ENCODE data around the gene PTTG1IP. TPM values are rescaled to one million over a fixed set of nuclear protein-coding genes. Genes with fewer than 3 reads are reported as not detected.

The PTTG1IP gene
- total RNA-seq, 1 donor from 2014 or later = 464 TPM

DNA sequence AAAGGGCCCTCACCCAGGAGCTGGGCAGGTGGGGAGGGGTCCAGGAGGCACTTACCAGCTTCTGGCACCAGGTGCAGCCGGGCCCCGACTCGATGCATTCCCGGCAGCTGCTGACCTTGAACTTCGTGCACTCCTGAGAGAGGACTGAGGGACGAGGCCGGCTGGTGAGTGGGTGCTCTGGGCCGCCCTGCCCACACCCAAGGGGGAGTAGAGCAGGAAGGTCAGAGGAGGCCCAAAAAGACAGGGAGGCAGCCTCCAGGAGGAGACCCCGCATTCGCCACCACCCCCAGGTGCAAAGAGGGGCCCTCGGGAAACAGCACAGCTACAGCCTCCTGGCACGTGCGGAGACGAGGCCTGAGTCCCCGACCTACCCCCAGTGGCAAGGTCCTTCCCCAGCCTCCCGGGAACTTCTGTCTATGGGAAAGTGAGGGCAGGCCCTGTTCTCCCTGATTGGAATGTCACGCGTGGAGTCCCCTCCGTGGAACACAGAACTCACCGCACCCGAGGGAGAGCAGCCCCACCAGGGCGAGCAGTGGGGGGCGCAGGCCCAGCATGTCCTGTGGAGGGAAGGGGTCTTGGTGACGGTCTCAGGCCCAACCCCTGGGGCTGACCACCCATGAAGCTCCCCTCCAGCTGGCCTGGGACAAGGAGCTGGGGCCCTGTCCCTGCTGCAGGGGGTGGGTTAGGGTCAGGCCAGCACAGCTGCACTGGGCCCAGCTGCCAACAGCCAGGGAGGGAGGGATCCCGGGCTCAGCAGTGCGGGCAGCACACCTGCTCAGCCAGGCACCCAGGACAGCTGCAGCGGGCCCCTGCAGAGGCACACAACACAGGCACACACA lies 37.0 kb upstream of the PTTG1IP start:
- no peak for DNase-seq (ENCODE audit: extremely low read depth, low read depth, low spot score)

DNA sequence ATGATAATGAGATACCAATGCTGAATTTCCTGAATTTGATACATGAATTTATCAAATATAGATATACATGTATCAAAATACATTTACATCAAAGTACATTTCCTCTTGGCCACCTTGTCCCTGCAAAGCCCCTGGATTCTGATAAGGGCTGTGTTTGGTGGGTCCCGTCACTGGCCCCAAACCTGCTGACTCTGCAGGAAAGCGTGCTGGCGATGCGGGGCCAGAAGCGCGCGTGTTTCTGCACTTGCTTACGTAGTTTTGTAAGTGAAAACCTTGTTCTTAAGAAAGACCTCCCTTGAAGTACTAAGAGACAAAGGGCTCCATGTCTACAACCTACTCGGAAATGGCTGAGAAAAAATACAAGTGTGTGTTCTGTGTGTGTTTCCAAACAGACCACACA lies 36.2 kb upstream of the PTTG1IP start:
- DNase-seq (ENCODE audit: extremely low read depth, low read depth, low spot score) = no peak

DNA sequence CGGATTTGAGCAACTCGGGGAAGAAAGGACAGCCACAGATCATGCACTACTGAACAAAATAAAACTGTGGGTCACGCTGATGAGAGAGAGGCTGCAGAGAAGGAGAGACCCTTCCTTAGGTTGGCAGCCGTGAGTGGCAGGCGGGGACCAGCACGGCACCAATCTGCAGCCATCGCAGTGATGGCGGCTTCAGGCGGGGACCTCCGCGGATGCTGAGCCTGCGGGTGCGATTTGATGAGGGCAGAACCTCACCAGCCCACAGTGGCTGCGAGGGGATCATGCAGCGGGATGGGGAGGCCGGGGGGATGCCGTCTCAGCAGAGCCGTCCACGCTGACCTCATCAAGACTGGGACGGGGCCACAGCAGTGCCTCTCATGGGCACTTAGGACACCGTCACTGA lies 35.4 kb upstream of the PTTG1IP start:
- no peak for DNase-seq (ENCODE audit: extremely low read depth, low read depth, low spot score)

DNA sequence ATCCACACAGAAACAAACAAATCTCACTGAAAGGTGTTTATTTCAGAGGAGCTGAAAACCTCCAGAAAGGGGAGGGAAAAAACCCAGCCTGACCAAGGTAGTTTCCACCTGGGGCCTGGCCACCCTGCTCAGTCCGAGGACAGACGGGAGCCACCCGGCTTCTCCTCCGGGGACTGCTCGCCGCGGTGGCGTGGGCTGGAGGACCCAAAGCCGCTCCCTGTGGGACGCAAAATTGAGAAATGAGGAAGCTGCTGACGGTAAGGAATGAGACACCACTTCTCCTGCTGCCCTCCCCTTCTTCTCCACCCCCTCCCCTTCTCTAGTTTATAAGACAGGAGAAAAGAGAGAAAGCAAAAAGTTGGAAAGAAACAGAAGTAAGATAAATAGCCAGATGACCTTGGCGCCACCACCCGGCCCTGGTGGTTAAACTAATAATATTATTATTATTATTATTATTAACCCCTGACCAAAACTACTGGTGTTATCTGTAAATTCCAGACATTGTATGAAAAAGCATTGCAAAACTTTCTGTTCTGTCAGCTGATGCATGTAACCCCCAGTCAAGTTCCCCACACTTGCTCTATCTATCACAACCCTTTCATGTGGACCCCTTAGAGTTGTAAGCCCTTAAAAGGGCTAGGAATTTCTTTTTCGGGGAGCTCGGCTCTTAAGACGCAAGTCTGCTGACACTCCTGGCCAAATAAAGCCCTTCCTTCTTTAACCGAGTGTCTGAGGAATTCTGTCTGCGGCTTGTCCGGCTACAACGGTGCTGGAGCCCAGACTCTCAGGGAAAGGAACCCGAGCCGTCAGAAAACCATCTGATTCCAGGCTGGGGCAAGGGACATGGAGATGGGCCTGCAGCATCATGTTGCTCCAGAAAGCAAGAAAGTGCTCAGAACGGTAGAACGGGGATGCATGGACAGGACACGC lies 34.7 kb upstream of the PTTG1IP start:
- no peak for DNase-seq (ENCODE audit: extremely low read depth, low read depth, low spot score)

DNA sequence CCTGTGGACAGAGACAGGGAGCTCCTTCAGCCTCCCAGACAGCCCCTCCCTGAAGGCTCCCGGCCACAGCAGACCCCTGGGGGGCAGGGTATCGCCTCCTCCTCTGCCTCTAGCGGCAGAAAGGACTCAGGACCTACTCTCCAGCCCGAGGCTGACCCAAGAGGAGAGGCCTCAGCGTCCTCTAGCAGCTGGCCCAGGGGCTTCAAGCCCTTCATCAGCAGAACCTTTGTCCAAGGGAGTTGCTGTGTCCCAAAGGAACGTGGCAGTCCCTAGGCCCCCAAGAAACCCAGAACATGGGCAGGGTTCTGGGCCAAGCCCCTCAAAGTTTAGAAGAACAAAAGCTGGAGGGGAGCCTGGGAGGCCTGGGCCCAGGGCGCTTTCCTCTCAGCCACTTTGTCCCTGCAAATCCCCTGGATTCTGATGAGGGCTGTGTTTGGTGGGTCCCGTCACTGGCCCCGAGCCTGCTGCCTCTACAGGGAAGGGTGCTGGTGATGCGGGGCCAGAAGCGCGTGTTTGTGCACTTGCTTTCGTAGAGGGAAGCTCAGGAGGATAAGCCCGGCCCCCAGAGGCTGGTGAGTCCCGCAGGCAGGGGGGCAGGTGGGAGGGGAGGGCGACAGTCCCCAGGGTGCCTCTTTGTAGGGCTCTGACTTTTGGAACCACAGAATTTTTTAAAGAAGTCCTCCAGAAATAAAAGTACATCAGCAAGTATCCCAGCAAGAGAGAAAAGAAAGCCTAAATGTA lies 33.9 kb upstream of the PTTG1IP start:
- no peak for DNase-seq (ENCODE audit: extremely low read depth, low read depth, low spot score)

DNA sequence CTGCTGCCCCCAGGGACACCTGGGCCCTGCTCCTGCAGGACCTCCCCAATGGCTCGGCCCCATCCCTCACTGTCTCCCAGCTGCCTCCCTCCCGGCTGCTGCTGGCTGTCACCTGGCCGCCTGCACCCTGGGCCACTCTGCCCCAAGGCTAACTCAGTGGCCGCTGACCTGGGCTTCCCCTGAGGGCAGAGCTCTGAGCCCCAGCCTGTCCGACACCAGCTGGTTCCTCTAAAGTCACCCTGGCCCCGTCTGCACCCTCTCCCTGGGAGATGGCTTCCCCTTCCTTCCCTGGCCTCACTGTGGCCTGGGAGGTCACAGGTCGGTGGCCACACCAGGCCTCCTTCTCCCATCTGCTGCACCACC lies 32.2 kb upstream of the PTTG1IP start:
- no peak for DNase-seq (ENCODE audit: extremely low read depth, low read depth, low spot score)

DNA sequence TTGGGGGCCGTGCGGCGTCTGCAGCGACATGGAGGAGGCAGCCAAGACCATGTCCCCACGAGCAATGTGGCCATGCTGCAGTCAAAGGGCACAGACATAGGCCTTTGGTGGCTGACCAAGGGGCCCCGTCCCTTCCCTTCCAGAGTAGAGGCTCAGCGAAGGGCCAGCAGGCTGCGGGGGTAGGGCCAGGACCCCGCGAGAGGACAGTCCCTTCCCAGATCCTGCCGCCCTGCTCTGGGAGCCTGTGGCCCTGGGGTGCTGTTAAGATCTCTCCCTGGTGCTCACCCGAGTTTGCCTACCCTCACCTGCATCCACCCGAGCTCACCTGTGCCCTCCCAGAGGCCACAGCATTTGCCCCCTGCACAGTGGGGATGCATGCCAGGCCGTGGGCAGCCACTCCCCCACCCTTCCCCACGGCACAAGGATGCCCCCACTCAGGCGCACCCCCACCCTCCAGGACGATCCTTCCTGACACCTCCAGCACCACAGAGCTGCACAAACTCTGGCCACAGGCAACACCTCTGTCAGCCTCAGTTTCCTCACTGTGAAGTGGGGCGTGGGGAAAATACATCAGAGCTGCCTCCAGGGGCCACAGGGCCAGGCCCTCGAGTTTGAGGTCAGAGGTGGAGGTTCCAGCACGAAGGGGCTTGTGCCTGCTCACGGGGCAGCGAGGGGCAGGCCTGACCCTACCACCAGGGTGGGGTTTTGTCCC lies 31.7 kb upstream of the PTTG1IP start:
- DNase-seq (ENCODE audit: extremely low read depth, low read depth, low spot score) = no peak

DNA sequence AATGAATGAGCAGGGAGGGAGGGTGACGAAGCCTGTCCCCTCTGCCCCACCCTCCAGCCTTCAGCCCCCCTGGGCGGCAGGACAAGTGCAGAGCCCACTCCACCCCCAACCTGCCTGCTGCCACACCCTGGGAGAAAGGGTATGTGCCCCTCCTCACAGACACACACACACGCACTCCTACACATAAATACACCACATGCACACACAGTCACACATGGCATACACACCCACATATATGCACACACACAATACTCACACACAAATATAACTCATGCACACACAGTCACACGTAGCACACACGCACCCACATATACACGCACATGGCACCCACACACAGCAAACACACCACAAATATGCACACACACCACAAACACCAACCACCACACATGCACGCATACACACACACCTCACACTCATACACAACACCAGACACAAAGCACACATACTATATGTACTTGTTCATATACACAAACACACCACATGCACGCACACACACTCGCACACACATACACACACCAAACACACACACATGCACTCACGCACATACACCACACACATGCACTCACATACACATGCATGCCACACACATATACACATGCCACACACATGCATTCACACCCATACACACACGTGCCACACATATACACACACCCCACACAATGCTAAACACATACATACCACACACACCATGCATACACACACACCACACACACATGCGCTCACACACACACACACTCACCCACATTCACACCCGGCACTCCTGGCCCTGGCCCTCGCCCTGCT lies 30.8 kb upstream of the PTTG1IP start:
- no peak for DNase-seq (ENCODE audit: extremely low read depth, low read depth, low spot score)

DNA sequence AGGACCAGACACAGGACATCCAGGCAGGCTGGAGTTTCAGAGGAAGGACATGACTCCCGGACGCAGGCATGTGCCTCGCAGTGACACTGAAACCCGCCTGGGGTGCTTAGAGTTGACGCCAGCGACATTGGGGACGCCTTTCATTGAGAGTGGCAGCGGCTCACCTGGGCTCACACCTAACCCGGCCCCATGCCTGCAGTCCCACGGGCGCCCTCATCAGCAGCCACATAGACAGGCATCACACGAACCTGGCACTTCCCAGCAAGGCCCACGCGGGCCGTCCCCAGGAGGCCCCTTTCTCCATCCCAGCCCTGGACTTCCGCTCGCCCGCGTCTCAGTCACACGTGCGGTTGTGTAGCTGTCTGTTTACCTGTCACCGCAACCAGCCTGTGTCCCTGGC lies 30.2 kb upstream of the PTTG1IP start:
- no peak for DNase-seq (ENCODE audit: extremely low read depth, low read depth, low spot score)

DNA sequence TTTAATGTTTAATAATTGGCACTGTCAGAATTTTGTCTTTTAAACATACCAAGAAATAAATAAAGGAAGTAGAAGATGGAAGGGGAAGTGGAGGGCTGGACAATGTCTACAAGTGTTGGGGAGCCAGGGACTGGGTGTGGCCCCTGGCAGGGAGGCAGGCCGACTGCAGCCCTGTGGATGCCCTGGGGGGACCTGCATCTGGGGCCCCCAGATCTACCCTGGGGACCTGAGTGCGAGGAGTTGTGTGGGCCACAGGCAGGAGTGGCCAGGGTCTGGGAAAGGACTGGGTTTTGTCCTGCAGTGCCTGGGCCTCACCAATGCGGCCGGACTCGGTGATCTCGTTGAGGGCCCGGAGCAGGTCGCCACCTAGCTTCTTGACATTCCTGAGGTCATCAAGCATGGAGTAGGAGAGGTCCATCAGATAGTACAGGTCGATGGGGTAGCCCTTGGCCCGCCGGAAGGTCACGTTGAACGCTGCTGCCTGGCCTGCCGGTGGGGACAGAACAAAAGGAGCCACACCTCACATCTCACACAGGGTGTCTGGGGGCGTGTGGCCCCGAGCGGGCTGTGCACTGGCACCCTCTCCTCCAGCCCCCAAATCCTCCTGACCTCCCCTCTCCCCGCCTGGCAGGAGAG lies 29.7 kb upstream of the PTTG1IP start:
- no peak for DNase-seq (ENCODE audit: extremely low read depth, low read depth, low spot score)

DNA sequence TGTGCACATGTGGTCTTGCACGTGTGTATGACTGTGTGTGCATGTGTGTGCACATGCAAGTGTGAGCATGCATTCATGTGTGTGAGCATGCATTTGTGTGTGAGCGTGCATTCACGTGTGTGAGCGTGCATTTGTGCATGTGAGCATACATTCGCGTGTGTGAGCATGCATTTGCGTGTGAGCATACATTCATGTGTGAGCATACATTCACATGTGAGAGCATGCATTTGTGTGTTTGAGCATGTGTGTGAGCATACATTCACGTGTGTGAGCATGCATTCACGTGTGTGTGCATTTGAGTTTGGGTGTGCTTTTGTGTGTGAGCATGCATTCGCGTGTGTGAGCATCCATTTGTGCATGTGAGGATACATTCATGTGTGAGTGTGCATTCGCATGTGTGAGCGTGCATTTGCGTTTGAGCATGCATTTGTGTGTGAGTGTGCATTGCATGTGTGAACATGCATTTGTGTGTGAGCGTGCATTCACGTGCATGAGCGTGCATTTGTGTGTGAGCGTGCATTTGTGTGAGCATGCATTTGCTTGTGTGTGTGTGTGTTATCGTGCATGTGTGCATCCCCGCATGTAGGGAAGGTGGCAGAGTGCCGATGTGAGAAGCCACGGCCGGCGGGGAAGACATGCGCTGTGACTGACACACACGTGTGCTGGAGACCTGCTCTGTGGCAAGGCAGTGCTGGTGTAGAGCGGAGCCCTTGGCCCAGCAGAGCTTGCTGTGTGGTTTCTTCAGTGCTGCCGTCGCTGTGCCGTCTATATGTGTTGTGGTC lies 29.0 kb upstream of the PTTG1IP start:
- no peak for DNase-seq (ENCODE audit: extremely low read depth, low read depth, low spot score)

DNA sequence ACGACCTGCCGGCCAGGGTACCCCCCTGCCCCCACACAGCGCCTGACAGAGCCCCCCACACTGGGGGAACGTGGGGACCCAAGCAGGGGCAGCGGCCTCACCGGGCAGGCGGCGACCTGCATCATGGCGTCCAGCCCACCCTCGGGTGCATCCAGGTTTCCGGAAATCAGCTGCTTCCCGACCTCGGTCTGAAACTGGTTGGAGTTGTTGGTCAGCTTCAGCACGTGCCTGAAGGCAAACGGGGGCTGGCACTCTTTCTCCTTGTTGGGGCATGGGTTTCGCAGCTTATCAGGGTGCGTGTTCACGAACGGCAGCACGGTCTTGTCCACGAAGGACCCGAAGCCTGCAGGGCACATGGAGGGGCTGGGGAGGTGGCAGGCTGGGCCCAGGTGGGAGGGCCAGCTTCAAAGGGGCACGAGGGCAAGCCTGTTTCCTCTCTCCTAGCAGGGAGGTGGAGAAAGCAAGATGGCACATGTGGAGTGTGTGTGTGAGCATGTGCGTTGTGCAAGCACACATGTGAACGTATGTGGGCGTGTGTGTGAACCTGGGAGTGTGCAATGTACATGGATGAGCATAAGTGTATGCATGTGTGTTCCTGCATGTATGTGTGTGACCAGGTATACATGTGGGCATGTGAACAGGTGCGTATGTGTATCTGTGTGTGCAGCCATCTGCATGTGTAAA lies 28.0 kb upstream of the PTTG1IP start:
- DNase-seq (ENCODE audit: extremely low read depth, low read depth, low spot score) = no peak

DNA sequence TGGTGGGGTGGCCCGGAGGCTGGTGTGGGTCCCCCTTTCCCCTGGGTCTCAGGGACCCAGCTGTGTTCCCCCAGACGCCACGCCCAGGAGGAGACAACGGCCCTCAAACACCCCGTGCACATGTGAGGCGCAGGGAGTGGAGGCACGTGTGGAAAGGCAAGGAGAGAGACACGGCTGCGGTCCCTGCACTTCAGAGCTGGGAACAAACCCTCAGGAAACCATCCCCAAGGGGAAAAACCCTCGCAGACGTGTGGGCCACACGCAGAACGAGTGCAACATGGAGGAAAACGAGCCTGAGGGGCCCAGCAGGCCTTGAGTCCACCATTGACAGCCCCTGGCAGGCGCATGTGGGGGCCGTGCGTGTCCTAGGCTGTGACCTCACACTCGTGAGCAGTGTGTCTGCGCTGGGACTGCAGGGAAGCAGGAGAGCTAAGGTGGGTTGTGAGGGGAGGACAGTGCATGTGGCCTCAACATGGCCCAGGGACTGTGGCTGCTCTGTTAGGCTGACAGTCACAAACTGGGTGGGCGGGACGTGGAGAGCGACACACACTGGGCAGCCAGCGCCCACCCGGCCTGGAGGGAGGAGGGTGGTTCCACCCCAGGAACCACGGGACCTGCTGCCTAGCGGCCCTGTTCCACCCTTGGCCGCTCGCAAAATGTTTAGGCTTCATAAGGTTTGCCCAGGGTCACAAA lies 27.2 kb upstream of the PTTG1IP start:
- no peak for DNase-seq (ENCODE audit: extremely low read depth, low read depth, low spot score)

DNA sequence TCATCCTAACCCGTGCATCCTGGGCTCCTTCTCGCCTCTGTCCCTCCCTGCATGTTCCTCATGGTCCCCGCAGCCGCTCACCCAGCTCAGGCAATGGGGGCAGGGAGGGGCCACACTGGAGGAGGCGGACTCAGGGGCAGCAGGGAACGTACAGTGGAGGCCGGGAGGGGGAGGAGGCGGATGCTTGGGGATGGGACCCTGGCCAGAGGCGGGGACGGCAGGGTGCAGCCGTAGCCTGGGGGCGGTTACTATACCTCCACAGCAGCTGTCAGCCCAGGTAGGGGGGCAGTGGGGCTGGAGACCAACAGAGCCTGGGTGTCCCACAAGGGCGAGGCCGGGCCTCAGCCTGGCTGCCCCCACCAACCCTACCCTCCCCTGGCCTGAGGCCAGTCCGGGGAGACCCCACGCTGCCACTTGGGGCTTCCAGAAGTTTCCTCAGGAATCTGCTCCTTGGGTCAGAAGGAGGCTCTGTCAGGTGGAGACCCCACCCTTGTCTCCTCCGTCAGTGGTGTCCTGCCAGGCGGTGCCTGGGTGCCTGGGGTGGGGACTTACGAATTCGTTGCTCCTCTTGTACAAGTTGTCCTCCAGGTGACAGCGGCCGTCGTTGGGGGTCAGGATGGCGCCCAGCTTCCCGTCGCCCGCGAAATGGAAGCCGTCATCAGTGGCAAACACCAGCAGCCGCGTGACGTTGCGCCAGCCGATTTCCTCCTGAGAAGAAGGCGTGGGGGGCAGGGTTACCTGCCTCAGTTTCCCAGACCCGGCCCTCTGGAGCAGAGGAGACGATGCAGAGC lies 26.5 kb upstream of the PTTG1IP start:
- DNase-seq (ENCODE audit: extremely low read depth, low read depth, low spot score) = no peak

DNA sequence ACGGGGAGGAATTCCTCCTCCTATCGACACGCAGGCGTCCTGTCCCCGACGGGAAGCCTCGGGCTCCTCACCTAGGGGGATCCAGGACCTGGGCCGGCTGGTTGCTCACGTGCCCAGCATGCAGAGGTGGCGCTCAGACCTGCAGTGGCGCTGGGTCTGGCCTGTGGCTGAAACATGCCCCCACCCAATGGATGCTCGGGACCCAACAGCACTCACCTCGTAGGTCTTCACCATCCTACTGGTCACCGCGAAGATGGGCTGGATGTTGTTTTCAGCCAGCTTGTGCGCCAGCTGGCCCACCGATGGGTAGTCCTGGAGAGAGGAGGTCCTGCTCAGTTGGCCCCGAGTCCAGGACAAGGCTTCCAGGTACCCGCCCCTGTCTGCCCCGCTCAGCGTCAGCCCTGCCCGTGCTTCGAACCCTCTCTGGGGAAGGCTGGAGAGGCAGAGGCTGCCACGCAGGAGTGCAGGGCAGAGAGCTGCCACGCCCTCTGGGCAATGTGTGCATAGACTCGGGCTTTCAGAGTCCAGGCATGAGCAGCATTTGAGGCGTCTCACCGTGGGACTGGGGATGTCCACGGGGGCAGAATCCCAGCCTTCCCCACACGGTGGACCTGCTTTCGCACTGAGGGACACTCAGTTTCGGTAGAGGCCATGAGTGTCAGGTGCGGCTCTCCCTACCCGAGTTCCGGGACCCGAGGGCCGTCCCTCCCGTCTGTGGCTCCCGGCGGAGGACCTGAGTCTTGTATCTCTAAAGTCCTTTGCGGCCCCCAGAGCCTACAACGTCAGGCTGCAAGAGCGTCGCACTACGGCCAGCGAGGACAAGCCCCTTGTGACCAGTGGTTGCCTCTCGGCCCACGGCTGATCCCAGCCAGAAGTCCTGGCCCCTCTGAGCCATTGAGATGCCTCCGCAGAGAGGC lies 25.6 kb upstream of the PTTG1IP start:
- no peak for DNase-seq (ENCODE audit: extremely low read depth, low read depth, low spot score)
